ENCODE measurements around the gene PDE4B. TPM values are rescaled to one million over a fixed set of nuclear protein-coding genes. Genes with fewer than 3 reads are reported as not detected.

Gene PDE4B
- total RNA-seq, 1 donor, result 2.3 TPM

DNA sequence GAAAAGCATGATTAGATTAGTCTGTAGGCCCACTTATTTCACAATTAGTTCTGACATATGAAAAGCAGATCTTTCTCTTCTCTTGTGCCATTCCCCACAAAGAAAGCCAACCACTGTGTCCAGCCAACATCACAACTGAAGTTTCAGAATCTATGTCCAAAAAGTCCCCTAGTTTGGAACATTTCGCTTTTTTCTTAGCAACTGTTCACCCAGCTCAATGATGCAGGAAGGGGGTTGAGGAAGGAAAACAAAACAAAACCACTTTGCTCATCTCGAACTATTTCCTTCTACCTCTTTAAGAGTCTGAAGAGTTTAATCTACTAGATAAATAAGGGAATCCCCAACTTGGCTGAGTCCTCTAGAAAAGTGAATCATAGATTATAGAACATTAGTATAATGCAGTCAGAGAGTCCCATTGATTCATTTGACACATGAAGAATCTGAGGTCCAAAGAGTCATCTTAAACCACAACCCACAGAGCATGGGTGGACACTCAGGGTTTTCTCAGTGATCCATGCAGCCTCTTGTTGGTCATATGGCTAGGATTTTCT lies 581.9 kb downstream of the PDE4B start:
- no peak for TF ChIP-seq CTCF (IDR thresholded peaks at IDR 0.05; ENCODE audit: insufficient read depth, low read length)
- peak; percentile 90 for DNase-seq (ENCODE audit: low read depth)
- no peak overlapping the region for H3K4me3 ChIP-seq (ENCODE audit: low read depth, low read length)

- TF ChIP-seq CTCF (IDR thresholded peaks at IDR 0.05; ENCODE audit: insufficient read depth, low read length), result no peak
These were observed 582.4 kb downstream of the PDE4B start for GRCh38 chr1:66375125-66375524.

DNA sequence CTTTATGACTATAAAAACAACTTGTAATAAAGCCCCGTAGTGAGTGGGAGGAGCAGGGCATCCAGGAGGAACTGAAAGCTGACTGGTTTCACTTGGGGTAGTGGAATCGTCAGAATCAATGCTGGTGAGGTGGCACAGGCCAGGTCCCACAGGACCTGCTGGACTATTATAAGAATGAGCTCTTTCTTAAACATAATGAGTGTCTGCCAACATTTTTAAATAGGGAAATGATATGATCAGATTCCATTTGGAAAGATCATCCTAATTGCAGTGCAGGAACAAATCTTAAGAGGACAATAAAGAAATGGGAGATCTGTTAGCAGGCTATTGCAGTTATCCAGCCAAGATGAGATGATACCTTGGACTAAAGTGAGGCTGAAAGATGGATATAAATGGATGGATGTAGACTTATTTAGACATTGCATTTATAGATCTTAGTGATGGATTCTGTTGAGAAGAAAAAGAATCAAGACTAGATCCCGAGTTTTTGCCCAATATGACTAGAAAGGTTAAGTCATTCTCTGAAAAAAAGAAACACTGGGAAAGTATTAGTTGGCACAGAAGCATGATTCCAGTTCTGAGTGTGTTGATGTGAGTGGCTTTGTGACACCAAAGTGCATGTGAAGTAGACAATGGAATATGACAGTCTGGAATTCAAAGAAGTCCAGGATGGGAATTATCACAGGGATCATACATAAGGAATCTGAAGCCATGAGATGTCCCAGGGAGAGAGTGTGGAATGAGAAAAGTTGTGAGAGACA lies 587.9 kb downstream of the PDE4B start:
- no peak for TF ChIP-seq CTCF (IDR thresholded peaks at IDR 0.05; ENCODE audit: insufficient read depth, low read length)
- peak; percentile 52 for DNase-seq (ENCODE audit: low read depth)
- no peak overlapping the region for H3K4me3 ChIP-seq (ENCODE audit: low read depth, low read length)

More at GRCh38 chr1:66375125-66375524, 582.4 kb downstream of the PDE4B start:
- H3K4me3 ChIP-seq (ENCODE audit: low read depth, low read length), result no peak overlapping the region
- no peak for DNase-seq (ENCODE audit: low read depth)

DNA sequence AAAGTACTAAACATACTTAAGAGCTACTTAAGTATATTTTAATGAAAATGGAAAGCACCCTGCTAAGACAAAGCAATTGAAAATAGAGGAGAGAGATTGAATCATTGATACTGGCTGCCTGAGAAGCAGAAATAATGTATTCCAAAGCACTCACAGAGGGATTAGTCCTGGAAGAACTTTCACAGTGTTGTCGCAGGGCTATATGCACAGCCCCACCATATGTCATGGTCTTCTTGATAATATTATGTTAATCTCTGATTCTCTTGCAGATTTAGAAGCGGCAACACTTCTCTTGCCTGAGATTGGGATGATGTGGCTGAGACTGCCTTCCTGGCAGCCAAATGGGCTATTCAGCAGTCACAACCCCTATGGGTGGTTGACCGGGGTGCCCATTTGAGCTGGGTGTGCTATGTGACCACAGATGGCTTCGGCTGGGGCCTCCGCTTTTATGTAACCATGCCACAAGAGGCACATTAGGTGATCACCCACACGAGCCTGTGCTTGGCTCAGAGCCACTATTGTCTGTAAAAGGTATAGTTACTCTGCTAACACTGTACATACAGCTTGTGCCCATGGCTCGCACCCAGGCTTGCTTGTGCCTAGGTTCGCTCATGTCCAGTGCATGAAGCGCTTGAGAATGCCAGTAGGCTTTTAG lies 589.1 kb downstream of the PDE4B start:
- DNase-seq (ENCODE audit: low read depth), result no peak
- H3K4me3 ChIP-seq (ENCODE audit: low read depth, low read length), result no peak overlapping the region
- TF ChIP-seq CTCF (IDR thresholded peaks at IDR 0.05; ENCODE audit: insufficient read depth, low read length), result no peak

DNA sequence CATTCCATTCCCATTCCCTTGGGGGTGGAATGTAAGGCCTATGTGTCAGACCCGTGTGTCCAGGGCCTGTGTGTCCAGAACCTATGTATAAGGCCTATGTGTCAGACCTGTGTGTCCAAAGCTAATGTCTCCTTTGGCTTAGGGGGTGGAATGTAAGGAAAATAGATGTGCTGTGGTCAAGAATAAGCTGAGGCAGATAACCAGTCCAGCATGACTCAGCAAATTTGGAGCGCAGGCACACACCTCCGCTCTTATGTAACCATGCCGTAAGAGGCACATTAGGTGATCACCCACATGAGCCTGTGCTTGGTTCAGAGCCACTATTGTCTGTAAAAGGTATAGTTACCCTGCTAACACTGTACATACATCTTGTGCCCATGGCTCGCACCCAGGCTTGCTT lies 590.5 kb downstream of the PDE4B start:
- DNase-seq (ENCODE audit: low read depth), result no peak
- H3K4me3 ChIP-seq (ENCODE audit: low read depth, low read length), result no peak overlapping the region
- TF ChIP-seq CTCF (IDR thresholded peaks at IDR 0.05; ENCODE audit: insufficient read depth, low read length), result no peak

- H3K4me3 ChIP-seq (ENCODE audit: low read depth, low read length), result no peak overlapping the region
- TF ChIP-seq CTCF (IDR thresholded peaks at IDR 0.05; ENCODE audit: insufficient read depth, low read length), result no peak
- DNase-seq (ENCODE audit: low read depth), result no peak
These were observed 590.9 kb downstream of the PDE4B start for GRCh38 chr1:66383611-66384010.
